K562 (cell line): ENCODE data around the gene TUBB4B. TPM values are rescaled to one million over a fixed set of nuclear protein-coding genes. Genes with fewer than 3 reads are reported as not detected.

ENCODE experiments used
- ATAC-seq: fragments of 200-7000 bp; cut with Tn5 transposase; 3 replicates; pipeline ENCODE4 v1.9.1; 2020; ENCODE audit warnings: moderate library complexity
- BruUV-seq: library from RNA; stranded (reverse); fragments of 400-500 nt; replicated peaks from 2 replicates; lab custom pipeline; 2021; lab: Mats Ljungman, UMichigan
- CTCF ChIA-PET: fragments of 300-600 bp; formaldehyde crosslinking; extraction: SDS; loops from one replicate; lab custom pipeline; 2021; ENCODE audit warnings: low intra/inter-chr PET ratio; lab: Yijun Ruan, JAX
- POLR2A ChIA-PET: fragments of 300-600, 350-650 bp; sonication (Branson Sonifier 250); formaldehyde crosslinking; extraction: SDS; loops from one replicate; lab custom pipeline; 2021; ENCODE audit warnings: antibody characterized with exemption, inconsistent platforms; lab: Yijun Ruan, JAX
- DNase-seq, 4 experiments: peaks; one replicate each; pipeline versions ENCODE4 v3.0.0 to v3.0.0-alpha.2; 2011 to 2018; ENCODE audit warnings: low spot score in 3 of 4, mixed read lengths in 3 of 4; ENCODE audit errors: extremely low read depth in 1 of 4
- FAIRE-seq: peaks from 2 replicates; lab custom pipeline; 2011; peaks lifted over from hg19 to GRCh38; lab: Jason Lieb, UNC
- H2AFZ ChIP-seq: 2 replicates; pipeline ENCODE4 v1.6.0; 2011; ENCODE audit warnings: low read depth, low read length, control low read depth, inconsistent platforms
- H3K27ac ChIP-seq: fragments of 200-600 bp; 3 replicates; pipeline ENCODE4 v1.8.0; 2011; ENCODE audit warnings: low read depth, mild to moderate bottlenecking, control low read depth, inconsistent platforms, low read length, moderate library complexity, mixed read lengths; ENCODE audit errors: extremely low read depth
- H3K27me3 ChIP-seq, 2 experiments: fragments of 300-600 bp in 1 of 2; 2 replicates in 1 of 2; 3 replicates in 1 of 2; pipeline versions ENCODE4 v1.6.0 to v1.8.0; 2011; ENCODE audit warnings: inconsistent platforms in 2 of 2, low read length in 2 of 2, mild to moderate bottlenecking in 1 of 2, mixed read lengths in 1 of 2, moderate library complexity in 1 of 2; ENCODE audit not compliant: control insufficient read depth in 2 of 2, insufficient read depth in 2 of 2
- H3K36me3 ChIP-seq: fragments of 300-600 bp; 3 replicates; pipeline ENCODE4 v1.8.0; 2011; ENCODE audit warnings: mild to moderate bottlenecking, low read length, inconsistent platforms; ENCODE audit not compliant: control insufficient read depth, insufficient read depth
- H3K4me1 ChIP-seq, 2 experiments: fragments of 200-600 bp in 1 of 2; replicated peaks in 1 of 2; 2 replicates in 1 of 2; 3 replicates in 1 of 2; pipeline versions ENCODE4 v1.5.1 to v1.8.0; 2011; ENCODE audit warnings: inconsistent platforms in 2 of 2, low read length in 2 of 2, mild to moderate bottlenecking in 1 of 2, mixed read lengths in 1 of 2, moderate library complexity in 1 of 2; ENCODE audit not compliant: control insufficient read depth in 2 of 2, insufficient read depth in 2 of 2
- H3K4me2 ChIP-seq: 2 replicates; pipeline ENCODE4 v1.6.1; 2011; ENCODE audit warnings: low read length, control low read depth, inconsistent platforms, mixed read lengths; ENCODE audit not compliant: insufficient read depth
- H3K4me3 ChIP-seq: fragments of 200-600 bp; sonication (generic), shearing (Covaris generic); 2 replicates; pipeline ENCODE4 v1.5.1; 2016; ENCODE audit warnings: control low read depth, inconsistent platforms
- H3K79me2 ChIP-seq: fragments of 200-600 bp; 3 replicates; pipeline ENCODE4 v1.8.0; 2011; ENCODE audit warnings: low read length, inconsistent platforms; ENCODE audit not compliant: control insufficient read depth, insufficient read depth
- H3K9ac ChIP-seq, 2 experiments: 2 replicates each; pipeline versions ENCODE4 v1.6.0 to v1.6.1; 2011; ENCODE audit warnings: low read depth in 2 of 2, low read length in 2 of 2, control low read depth in 1 of 2, inconsistent platforms in 1 of 2, mild to moderate bottlenecking in 1 of 2, mixed read lengths in 1 of 2; ENCODE audit not compliant: insufficient read depth in 1 of 2
- H3K9me1 ChIP-seq: one replicate; pipeline ENCODE4 v1.6.0; 2011; ENCODE audit warnings: inconsistent platforms, mild to moderate bottlenecking, low read length, moderate library complexity; ENCODE audit not compliant: control insufficient read depth, insufficient read depth
- H3K9me3 ChIP-seq: replicated peaks from 2 replicates; pipeline ENCODE4 v1.5.1; 2011; ENCODE audit warnings: low read depth, low read length, inconsistent platforms; ENCODE audit not compliant: control insufficient read depth, insufficient read depth
- H4K20me1 ChIP-seq: replicated peaks from 2 replicates; pipeline ENCODE4 v1.6.1; 2011; ENCODE audit warnings: low read length, inconsistent platforms, mixed read lengths; ENCODE audit not compliant: control insufficient read depth, insufficient read depth
- BRD4 ChIP-seq: fragments of 200-600 bp; sonication (generic); IDR thresholded peaks from 2 replicates; pipeline ENCODE4 v1.6.1; 2017; ENCODE audit warnings: inconsistent platforms
- EHMT2 ChIP-seq: fragments of 450-650 bp; IDR thresholded peaks from 2 replicates; pipeline ENCODE4 v1.6.1; 2018; ENCODE audit warnings: antibody characterized with exemption
- HMGN3 ChIP-seq: IDR thresholded peaks from 2 replicates; pipeline ENCODE4 v1.6.1; 2011; ENCODE audit warnings: borderline replicate concordance, low read depth, mild to moderate bottlenecking, mixed read lengths, low read length; ENCODE audit not compliant: insufficient read length; ENCODE audit errors: extremely low read depth
- MTA2 ChIP-seq: fragments of 450-650 bp; IDR thresholded peaks from 2 replicates; pipeline ENCODE4 v1.6.1; 2016; ENCODE audit warnings: low read depth
- MYNN ChIP-seq, 2 experiments: sonication (generic); formaldehyde crosslinking in 1 of 2; IDR thresholded peaks; 2 replicates each; pipeline versions ENCODE4 v1.5.0 to v1.6.1; 2016 to 2020; ENCODE audit warnings: antibody characterized with exemption in 1 of 2, missing genetic modification reagents in 1 of 2
- NCOA4 ChIP-seq: fragments of 450-650 bp; IDR thresholded peaks from 2 replicates; pipeline ENCODE4 v1.6.1; 2018; ENCODE audit warnings: mild to moderate bottlenecking; ENCODE audit not compliant: partially characterized antibody
- NFIX ChIP-seq: fragments of 250-450 bp; sonication (Bioruptor Pico); IDR thresholded peaks from 2 replicates; pipeline ENCODE4 v1.4.0; 2020; ENCODE audit warnings: low read depth, mild to moderate bottlenecking, moderate library complexity
- NFXL1 ChIP-seq: fragments of 450-650 bp; formaldehyde crosslinking; IDR thresholded peaks from 2 replicates; pipeline ENCODE4 v1.4.0; 2021; ENCODE audit warnings: mild to moderate bottlenecking
- POLR2G ChIP-seq: fragments of 200-400 bp; formaldehyde crosslinking; IDR thresholded peaks from 2 replicates; pipeline ENCODE4 v1.6.1; 2017; ENCODE audit warnings: low read depth, mild to moderate bottlenecking, antibody characterized with exemption, low read length, moderate library complexity
- RBFOX2 ChIP-seq: fragments of 200-400 bp; formaldehyde crosslinking; IDR thresholded peaks from 2 replicates; pipeline ENCODE4 v1.6.1; 2017; ENCODE audit warnings: low read depth, mild to moderate bottlenecking, low read length, moderate library complexity
- TCF7 ChIP-seq: sonication (generic); IDR thresholded peaks from 2 replicates; pipeline ENCODE4 v1.6.1; 2016; ENCODE audit warnings: antibody characterized with exemption, borderline replicate concordance
- TRIM24 ChIP-seq, 2 experiments: fragments of 450-650 bp; IDR thresholded peaks; 2 replicates each; pipeline ENCODE4 v1.6.1; 2016
- ZNF121 ChIP-seq: sonication (generic); formaldehyde crosslinking; conservative IDR thresholded peaks from 2 replicates; pipeline ENCODE4 v1.8.0; 2022; ENCODE audit warnings: missing genetic modification reagents
- WGBS: fragments of 100-300 bp; shearing (Covaris generic); methylation state at CpG from one replicate; pipeline ENCODE4 v1.1.6; 2016; ENCODE audit warnings: low coverage, mixed read lengths; ENCODE audit not compliant: insufficient coverage; ENCODE audit errors: missing lambda C conversion rate; 5-methylcytosine and 5-hydroxymethylcytosine counted together
- in situ Hi-C: fragments of 300-500 bp; cut with MboI; formaldehyde crosslinking; loops from 4 replicates; pipeline ENCODE4 v1.15.0; 2018; ENCODE audit warnings: inconsistent platforms, mixed read lengths
- intact Hi-C: fragments of 100-400 bp; cut with micrococcal nuclease; formaldehyde crosslinking; loops from 2 replicates; pipeline ENCODE4 v1.14.2; 2022
- polyA plus RNA-seq, 8 experiments: library from polyadenylated mRNA; depleted of rRNA in 4 of 8; stranded (reverse) in 5 of 8; unstranded in 3 of 8; fragments of >200 nt; fragmentation: Nextera tagmentation in 2 of 8; fragmentation: Illumina TruSeq in 1 of 8; extraction: Ambion mirVana in 2 of 8; extraction: Trizol in 1 of 8; gene quantifications; 2 replicates each; pipeline versions ENCODE4 v1.2.1 to v1.2.3, GENCODE V29; 2011 to 2014; ENCODE audit warnings: inconsistent platforms in 1 of 8, missing spikeins in 1 of 8
- total RNA-seq, 7 experiments: library from RNA; depleted of rRNA in 6 of 7; stranded (reverse); fragments of >200 nt in 6 of 7; fragmentation: Illumina TruSeq in 2 of 7; extraction: Trizol in 2 of 7; gene quantifications; 2 replicates each; pipeline versions ENCODE4 v1.2.1 to v1.2.3, GENCODE V29; 2011 to 2021; ENCODE audit warnings: low replicate concordance in 1 of 7
- TF ChIP-seq, protein P1 (sequence below): fragments of 450-650 bp; IDR thresholded peaks from 2 replicates; pipeline ENCODE4 v1.6.1; 2017; ENCODE audit warnings: antibody characterized with exemption, mild to moderate bottlenecking
- TF ChIP-seq, protein P2 (sequence below): IDR thresholded peaks from 3 replicates; pipeline ENCODE4 v1.6.1; 2011; ENCODE audit warnings: borderline replicate concordance, mild to moderate bottlenecking; ENCODE audit not compliant: insufficient read length, insufficient read depth

TUBB4B gene
- total and polyA plus RNA-seq, 9 of the 15 experiments (the other 6 are each of a cell fraction or from before 2014, with no cell fraction given): 24.1 to 443 (median 268) TPM

GRCh38 chr9:137262909-137263285, 21.8 kb downstream of the TUBB4B start:
- Histone ChIP-seq H3K4me3 (no peak overlapping the region), H3K9me3 (no peaks in the 10 kb centered on the region), H3K9me1 (no peaks in the 10 kb centered on the region), H3K36me3 (peaks cover 63% of the 10 kb centered on the region; the same call in 2 of the 3 replicates), H4K20me1 (no peaks in the 10 kb centered on the region), H3K79me2 (peaks cover 6% of the 10 kb centered on the region; the same call in 1 of the 3 replicates), H3K9ac (0 out of 4 replicates have a peak overlapping the region, but pooled peaks of 1 of the 2 experiments have one; percentile 50), H2AFZ (no peak overlapping the region), H3K4me1 (peaks cover 2 to 33% of the 10 kb centered on the region in 2 experiments; a peak in 4 of 5 replicates), H3K27ac (no peak overlapping the region; the same call in 2 of the 3 replicates), H3K4me2 (no peak overlapping the region), H3K27me3 (no peaks in the 10 kb centered on the region)
- FAIRE-seq (no peak), DNase-seq (no peak), ATAC-seq (peak; percentile 20; the same call in 2 of the 3 replicates)
- BruUV-seq: no TSS peak
- 91% methylated on average over 15 of the region's 24 CpGs for WGBS
- POLR2A ChIA-PET: interaction anchor here (0.6 to 2.4 kb wide), 2 partner anchors 18 to 54 kb away, joined by 3 to 10 read pairs; no protein-coding TSS in a partner anchor
- in situ Hi-C loops (no loop called here), intact Hi-C loops (no loop called here)
- CTCF ChIA-PET: no interaction called here
- TF ChIP-seq ZNF121 (CRISPR knock-in tag) (no peak), POLR2G (peak; percentile 70), BRD4 (no peak), HMGN3 (no peak), MTA2 (no peak), TCF7 (no peak), EHMT2 (no peak), NFIX (CRISPR knock-in tag) (no peak), TRIM24 (IDR thresholded peaks at IDR 0.05) (no peak), NFXL1 (CRISPR knock-in tag) (no peak), MYNN (IDR thresholded peaks at IDR 0.05) (0 out of 2 replicates have a peak, but pooled peaks have one; percentile 26), MYNN (CRISPR knock-in tag; IDR thresholded peaks at IDR 0.05) (no peak), NCOA4 (no peak), RBFOX2 (peak; percentile 50)
- TF ChIP-seq, protein P1, sequence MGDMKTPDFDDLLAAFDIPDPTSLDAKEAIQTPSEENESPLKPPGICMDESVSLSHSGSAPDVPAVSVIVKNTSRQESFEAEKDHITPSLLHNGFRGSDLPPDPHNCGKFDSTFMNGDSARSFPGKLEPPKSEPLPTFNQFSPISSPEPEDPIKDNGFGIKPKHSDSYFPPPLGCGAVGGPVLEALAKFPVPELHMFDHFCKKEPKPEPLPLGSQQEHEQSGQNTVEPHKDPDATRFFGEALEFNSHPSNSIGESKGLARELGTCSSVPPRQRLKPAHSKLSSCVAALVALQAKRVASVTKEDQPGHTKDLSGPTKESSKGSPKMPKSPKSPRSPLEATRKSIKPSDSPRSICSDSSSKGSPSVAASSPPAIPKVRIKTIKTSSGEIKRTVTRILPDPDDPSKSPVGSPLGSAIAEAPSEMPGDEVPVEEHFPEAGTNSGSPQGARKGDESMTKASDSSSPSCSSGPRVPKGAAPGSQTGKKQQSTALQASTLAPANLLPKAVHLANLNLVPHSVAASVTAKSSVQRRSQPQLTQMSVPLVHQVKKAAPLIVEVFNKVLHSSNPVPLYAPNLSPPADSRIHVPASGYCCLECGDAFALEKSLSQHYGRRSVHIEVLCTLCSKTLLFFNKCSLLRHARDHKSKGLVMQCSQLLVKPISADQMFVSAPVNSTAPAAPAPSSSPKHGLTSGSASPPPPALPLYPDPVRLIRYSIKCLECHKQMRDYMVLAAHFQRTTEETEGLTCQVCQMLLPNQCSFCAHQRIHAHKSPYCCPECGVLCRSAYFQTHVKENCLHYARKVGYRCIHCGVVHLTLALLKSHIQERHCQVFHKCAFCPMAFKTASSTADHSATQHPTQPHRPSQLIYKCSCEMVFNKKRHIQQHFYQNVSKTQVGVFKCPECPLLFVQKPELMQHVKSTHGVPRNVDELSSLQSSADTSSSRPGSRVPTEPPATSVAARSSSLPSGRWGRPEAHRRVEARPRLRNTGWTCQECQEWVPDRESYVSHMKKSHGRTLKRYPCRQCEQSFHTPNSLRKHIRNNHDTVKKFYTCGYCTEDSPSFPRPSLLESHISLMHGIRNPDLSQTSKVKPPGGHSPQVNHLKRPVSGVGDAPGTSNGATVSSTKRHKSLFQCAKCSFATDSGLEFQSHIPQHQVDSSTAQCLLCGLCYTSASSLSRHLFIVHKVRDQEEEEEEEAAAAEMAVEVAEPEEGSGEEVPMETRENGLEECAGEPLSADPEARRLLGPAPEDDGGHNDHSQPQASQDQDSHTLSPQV: no peak
- TF ChIP-seq, protein P2, sequence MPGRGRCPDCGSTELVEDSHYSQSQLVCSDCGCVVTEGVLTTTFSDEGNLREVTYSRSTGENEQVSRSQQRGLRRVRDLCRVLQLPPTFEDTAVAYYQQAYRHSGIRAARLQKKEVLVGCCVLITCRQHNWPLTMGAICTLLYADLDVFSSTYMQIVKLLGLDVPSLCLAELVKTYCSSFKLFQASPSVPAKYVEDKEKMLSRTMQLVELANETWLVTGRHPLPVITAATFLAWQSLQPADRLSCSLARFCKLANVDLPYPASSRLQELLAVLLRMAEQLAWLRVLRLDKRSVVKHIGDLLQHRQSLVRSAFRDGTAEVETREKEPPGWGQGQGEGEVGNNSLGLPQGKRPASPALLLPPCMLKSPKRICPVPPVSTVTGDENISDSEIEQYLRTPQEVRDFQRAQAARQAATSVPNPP: no peak
